ENCODE results near the gene RCVRN.

Gene RCVRN

DNA sequence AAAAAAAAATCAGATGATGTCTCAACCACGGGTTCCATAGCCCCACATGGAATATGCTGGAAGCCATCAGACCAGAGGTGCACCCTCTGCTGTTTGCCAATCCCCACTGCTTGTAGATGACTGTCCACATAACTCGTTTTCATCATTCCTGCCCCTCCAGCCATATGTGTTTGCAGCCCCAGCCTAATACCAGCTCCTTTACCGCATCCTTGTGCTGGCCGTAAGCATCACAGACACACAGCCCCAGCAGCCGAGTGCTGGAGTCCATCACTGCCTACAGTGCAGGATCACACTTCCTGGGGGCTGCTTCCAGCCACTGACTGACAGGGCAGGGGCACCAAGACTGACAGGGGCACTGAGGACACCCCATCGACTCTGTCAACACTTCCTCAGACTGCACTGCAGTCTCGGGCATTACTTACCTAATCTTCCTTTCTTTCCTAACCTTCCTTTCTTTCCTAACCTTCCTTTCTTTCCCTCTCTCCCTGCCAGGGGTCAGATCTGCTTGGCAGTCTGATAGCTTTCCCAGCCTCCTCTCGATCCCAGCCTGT, 5.0 kb downstream of the RCVRN start:
- TF ChIP-seq EZH2phosphoT487 (IDR thresholded peaks at IDR 0.05; ENCODE audit: low read depth) (no peak), CTCF (IDR thresholded peaks at IDR 0.05; ENCODE audit: low read depth, low read length) (no peak)
- Histone ChIP-seq H3K27ac (ENCODE audit: low read length) (no peak overlapping the region), H3K4me2 (ENCODE audit: low read length) (no peak overlapping the region), H2AFZ (ENCODE audit: low read depth, low read length) (no peak overlapping the region), H3K9me3 (ENCODE audit: insufficient read depth, low read length) (no peaks in the 10 kb centered on the region), H3K27me3 (ENCODE audit: low read depth, low read length) (no peaks in the 10 kb centered on the region), H3K9ac (ENCODE audit: low read length) (no peak overlapping the region), H3K79me2 (ENCODE audit: low read length) (no peaks in the 10 kb centered on the region), H3K36me3 (replicated peaks; ENCODE audit: low read depth, low read length) (no peaks in the 10 kb centered on the region), H3K4me3 (ENCODE audit: low read length) (no peak overlapping the region), H3K4me1 (ENCODE audit: low read length) (no peaks in the 10 kb centered on the region), H4K20me1 (ENCODE audit: insufficient read depth, low read length) (no peaks in the 10 kb centered on the region)

GRCh38 chr17:9899280-9900043, 5.6 kb downstream of the RCVRN start:
- no peaks in the 10 kb centered on the region for H3K9me3 ChIP-seq (ENCODE audit: insufficient read depth, low read length)
- no peak overlapping the region for H2AFZ ChIP-seq (ENCODE audit: low read depth, low read length)
- no peak overlapping the region for H3K4me2 ChIP-seq (ENCODE audit: low read length)
- no peaks in the 10 kb centered on the region for H3K79me2 ChIP-seq (ENCODE audit: low read length)
- no peaks in the 10 kb centered on the region for H3K27me3 ChIP-seq (ENCODE audit: low read depth, low read length)
- H3K4me1 ChIP-seq (ENCODE audit: low read length) = no peaks in the 10 kb centered on the region
- H4K20me1 ChIP-seq (ENCODE audit: insufficient read depth, low read length) = no peaks in the 10 kb centered on the region
- TF ChIP-seq EZH2phosphoT487 (IDR thresholded peaks at IDR 0.05; ENCODE audit: low read depth) = no peak
- no peak for TF ChIP-seq CTCF (IDR thresholded peaks at IDR 0.05; ENCODE audit: low read depth, low read length)
- H3K4me3 ChIP-seq (ENCODE audit: low read length) = no peak overlapping the region
- H3K36me3 ChIP-seq (replicated peaks; ENCODE audit: low read depth, low read length) = no peaks in the 10 kb centered on the region
- no peak overlapping the region for H3K9ac ChIP-seq (ENCODE audit: low read length)
- no peak overlapping the region for H3K27ac ChIP-seq (ENCODE audit: low read length)

DNA sequence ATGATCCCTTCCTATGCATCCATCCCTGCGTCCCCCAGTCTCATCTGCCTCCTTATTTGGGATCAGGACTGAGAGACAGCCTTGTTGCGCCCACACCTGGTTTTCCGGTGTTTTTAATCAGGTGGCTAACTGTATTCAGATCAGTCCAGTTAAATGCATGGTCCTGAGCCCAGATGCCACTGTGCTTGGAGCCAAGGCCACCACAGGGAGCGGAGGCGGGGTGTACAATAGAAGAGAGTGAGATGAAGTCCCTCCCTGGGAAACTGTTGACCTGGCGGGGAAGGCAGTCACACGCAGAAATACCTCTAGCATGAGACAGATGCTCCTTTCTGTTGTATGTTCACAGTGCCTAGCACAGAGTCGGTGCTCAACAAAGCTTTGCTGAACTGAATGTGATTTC, 6.3 kb downstream of the RCVRN start:
- H3K36me3 ChIP-seq (replicated peaks; ENCODE audit: low read depth, low read length) = no peaks in the 10 kb centered on the region
- H4K20me1 ChIP-seq (ENCODE audit: insufficient read depth, low read length) = no peaks in the 10 kb centered on the region
- no peak for TF ChIP-seq EZH2phosphoT487 (IDR thresholded peaks at IDR 0.05; ENCODE audit: low read depth)
- TF ChIP-seq CTCF (IDR thresholded peaks at IDR 0.05; ENCODE audit: low read depth, low read length) = no peak
- H3K4me1 ChIP-seq (ENCODE audit: low read length) = no peaks in the 10 kb centered on the region
- H2AFZ ChIP-seq (ENCODE audit: low read depth, low read length) = no peak overlapping the region
- no peaks in the 10 kb centered on the region for H3K79me2 ChIP-seq (ENCODE audit: low read length)
- no peak overlapping the region for H3K4me3 ChIP-seq (ENCODE audit: low read length)
- no peak overlapping the region for H3K4me2 ChIP-seq (ENCODE audit: low read length)
- H3K9ac ChIP-seq (ENCODE audit: low read length) = no peak overlapping the region
- H3K27me3 ChIP-seq (ENCODE audit: low read depth, low read length) = no peaks in the 10 kb centered on the region
- H3K9me3 ChIP-seq (ENCODE audit: insufficient read depth, low read length) = no peaks in the 10 kb centered on the region
- no peak overlapping the region for H3K27ac ChIP-seq (ENCODE audit: low read length)

GRCh38 chr17:9897372-9897968, 7.6 kb downstream of the RCVRN start:
- Histone ChIP-seq H3K4me1 (ENCODE audit: low read length) (no peaks in the 10 kb centered on the region), H3K9me3 (ENCODE audit: insufficient read depth, low read length) (no peaks in the 10 kb centered on the region), H4K20me1 (ENCODE audit: insufficient read depth, low read length) (no peaks in the 10 kb centered on the region), H3K4me3 (ENCODE audit: low read length) (no peak overlapping the region), H3K9ac (ENCODE audit: low read length) (no peak overlapping the region), H2AFZ (ENCODE audit: low read depth, low read length) (no peak overlapping the region), H3K27me3 (ENCODE audit: low read depth, low read length) (no peaks in the 10 kb centered on the region), H3K4me2 (ENCODE audit: low read length) (no peak overlapping the region), H3K36me3 (replicated peaks; ENCODE audit: low read depth, low read length) (no peaks in the 10 kb centered on the region), H3K27ac (ENCODE audit: low read length) (no peak overlapping the region), H3K79me2 (ENCODE audit: low read length) (no peaks in the 10 kb centered on the region)
- TF ChIP-seq EZH2phosphoT487 (IDR thresholded peaks at IDR 0.05; ENCODE audit: low read depth) (no peak), CTCF (IDR thresholded peaks at IDR 0.05; ENCODE audit: low read depth, low read length) (no peak)

All from OCI-LY3 (cell line).